B cell (primary cell): ENCODE data around the gene FRMPD4. TPM values are rescaled to one million over a fixed set of nuclear protein-coding genes. Genes with fewer than 3 reads are reported as not detected.
A peak's percentile ranks its signal among the peaks of the same experiment; 100 is the strongest.

ENCODE experiments used
- ATAC-seq: fragments of 200-7000 bp; cut with Tn5 transposase; one replicate; pipeline ENCODE4 v1.10.0; 2021; ENCODE audit warnings: low read depth, mild to moderate bottlenecking, moderate number of reproducible peaks, moderate library complexity
- CTCF ChIA-PET: fragments of 350-600 bp; sonication (Branson Sonifier 250); formaldehyde crosslinking; loops from one replicate; lab custom pipeline; 2021; ENCODE audit warnings: antibody characterized with exemption, inconsistent platforms; lab: Charles Lee
- POLR2A ChIA-PET: fragments of 350-600 bp; sonication (Branson Sonifier 250); formaldehyde crosslinking; loops from one replicate; lab custom pipeline; 2021; ENCODE audit warnings: antibody characterized with exemption; lab: Charles Lee
- DNase-seq: peaks from one replicate; pipeline ENCODE4 v3.0.0; 2013
- H2AFZ ChIP-seq: 2 replicates; pipeline ENCODE4 v1.6.1; 2012; ENCODE audit warnings: mild to moderate bottlenecking, low read depth, low read length; ENCODE audit not compliant: insufficient read depth, poor library complexity, severe bottlenecking
- H3K27ac ChIP-seq, 2 donors: 1 replicate in 1 of 2; 2 replicates in 1 of 2; pipeline ENCODE4 v1.5.1; 2012 to 2013; ENCODE audit warnings: low read length in 2 of 2, mild to moderate bottlenecking in 2 of 2, moderate library complexity in 1 of 2
- H3K27me3 ChIP-seq, 4 experiments: fragments of 200-600 bp in 1 of 4; sonication (generic) in 1 of 4; replicated peaks in 1 of 4; 1 replicate in 2 of 4; 2 replicates in 2 of 4; pipeline versions ENCODE4 v1.6.1 to v1.7.0; 2013 to 2016; ENCODE audit warnings: low read length in 3 of 4, mild to moderate bottlenecking in 2 of 4, mixed read lengths in 1 of 4, moderate library complexity in 1 of 4; ENCODE audit not compliant: insufficient read depth in 4 of 4, control insufficient read depth in 3 of 4; ENCODE audit errors: control extremely low read depth in 1 of 4
- H3K36me3 ChIP-seq, 2 experiments: replicated peaks in 1 of 2; 1 replicate in 1 of 2; 2 replicates in 1 of 2; pipeline versions ENCODE4 v1.6.1 to v1.7.1; 2013; ENCODE audit warnings: low read length in 1 of 2; ENCODE audit not compliant: insufficient read depth in 2 of 2, control insufficient read depth in 1 of 2; ENCODE audit errors: control extremely low read depth in 1 of 2, extremely low read depth in 1 of 2
- H3K4me1 ChIP-seq, 2 donors: fragments of 200-600 bp in 1 of 2; sonication (generic) in 1 of 2; 1 replicate in 1 of 2; 2 replicates in 1 of 2; pipeline versions ENCODE4 v1.5.1 to v1.6.1; 2013 to 2017; ENCODE audit warnings: low read length in 2 of 2; ENCODE audit not compliant: control insufficient read depth in 2 of 2, insufficient read depth in 2 of 2
- H3K4me2 ChIP-seq: replicated peaks from 2 replicates; pipeline ENCODE3; 2012; ENCODE audit warnings: mild to moderate bottlenecking, low read depth, low read length; ENCODE audit not compliant: poor library complexity, severe bottlenecking
- H3K4me3 ChIP-seq, 5 experiments: fragments of 200-600 bp in 1 of 5; sonication (generic) in 1 of 5; 1 replicate in 3 of 5; 2 replicates in 2 of 5; pipeline versions ENCODE4 v1.5.1 to v1.7.0; 2011 to 2016; ENCODE audit warnings: low read length in 4 of 5, mild to moderate bottlenecking in 4 of 5, low read depth in 2 of 5, control low read depth in 1 of 5, moderate library complexity in 1 of 5; ENCODE audit not compliant: insufficient read depth in 1 of 5; ENCODE audit errors: control extremely low read depth in 1 of 5, extremely low read depth in 1 of 5
- H3K79me2 ChIP-seq: fragments of 200-600 bp; sonication (generic); one replicate; pipeline ENCODE4 v1.6.0; 2016; ENCODE audit warnings: low read length; ENCODE audit not compliant: control insufficient read depth, insufficient read depth
- H3K9ac ChIP-seq: fragments of 200-600 bp; sonication (generic); 2 replicates; pipeline ENCODE4 v1.6.1; 2017; ENCODE audit warnings: mild to moderate bottlenecking, low read length, moderate library complexity
- H3K9me3 ChIP-seq, 3 donors: one replicate each; pipeline versions ENCODE4 v1.6.1 to v1.7.1; 2013; ENCODE audit warnings: low read length in 2 of 3; ENCODE audit not compliant: control insufficient read depth in 2 of 3, insufficient read depth in 1 of 3; ENCODE audit errors: control extremely low read depth in 1 of 3
- H4K20me1 ChIP-seq: 2 replicates; pipeline ENCODE4 v1.6.0; 2012; ENCODE audit warnings: mild to moderate bottlenecking, low read length; ENCODE audit not compliant: insufficient read depth, control insufficient read depth, poor library complexity, severe bottlenecking
- H3K27ac Mint-ChIP-seq: one replicate; pipeline ENCODE4 v1.8.0; 2021; ENCODE audit warnings: mixed read lengths
- H3K27me3 Mint-ChIP-seq: one replicate; pipeline ENCODE4 v1.8.0; 2021; ENCODE audit warnings: mixed read lengths
- H3K4me1 Mint-ChIP-seq: one replicate; pipeline ENCODE4 v1.8.0; 2021; ENCODE audit warnings: mixed read lengths
- H3K4me3 Mint-ChIP-seq: one replicate; pipeline ENCODE4 v1.8.0; 2021; ENCODE audit warnings: mixed read lengths
- H3K9me3 Mint-ChIP-seq: one replicate; pipeline ENCODE4 v1.8.0; 2022; ENCODE audit warnings: mixed read lengths; ENCODE audit not compliant: insufficient read depth
- EZH2 ChIP-seq: IDR thresholded peaks from 2 replicates; pipeline ENCODE4 v1.6.1; 2012; ENCODE audit warnings: borderline replicate concordance, low read depth, mild to moderate bottlenecking, moderate library complexity, low read length; ENCODE audit not compliant: insufficient read depth, poor library complexity, severe bottlenecking
- WGBS: methylation state at CpG from one replicate; pipeline ENCODE4 v1.1.5; 2013; ENCODE audit warnings: missing lambda C conversion rate; ENCODE audit not compliant: insufficient coverage; 5-methylcytosine and 5-hydroxymethylcytosine counted together
- intact Hi-C: fragments of 100-400 bp; cut with micrococcal nuclease; formaldehyde crosslinking; loops from one replicate; pipeline ENCODE4 v1.10.0; 2022
- polyA plus RNA-seq: library from polyadenylated mRNA; depleted of rRNA; stranded (reverse); fragments of >200 nt; gene quantifications from 2 replicates; pipeline ENCODE4 v1.2.3, GENCODE V29; 2012
- small RNA-seq: library from RNA; depleted of rRNA; stranded (forward); fragments of <200 nt; gene quantifications from one replicate; pipeline ENCODE3, GENCODE V24; 2012; ENCODE audit warnings: low replicate concordance, low read depth; ENCODE audit not compliant: insufficient read length
- total RNA-seq, 2 donors: library from RNA; stranded (reverse); fragments of 120-200 nt in 1 of 2; gene quantifications; 1 replicate in 1 of 2; 2 replicates in 1 of 2; pipeline versions ENCODE4 v1.2.3 to v1.2.4, GENCODE V29; 2013 to 2022
- TF ChIP-seq, protein P1 (sequence below): fragments of 200-600 bp; IDR thresholded peaks from one replicate; pipeline ENCODE4 v1.8.0; 2022; ENCODE audit warnings: antibody characterized with exemption, mild to moderate bottlenecking

FRMPD4 gene
- total and polyA plus RNA-seq, 2 donors (not counting 1 experiment from before 2014, with no cell fraction given): not detected

DNA sequence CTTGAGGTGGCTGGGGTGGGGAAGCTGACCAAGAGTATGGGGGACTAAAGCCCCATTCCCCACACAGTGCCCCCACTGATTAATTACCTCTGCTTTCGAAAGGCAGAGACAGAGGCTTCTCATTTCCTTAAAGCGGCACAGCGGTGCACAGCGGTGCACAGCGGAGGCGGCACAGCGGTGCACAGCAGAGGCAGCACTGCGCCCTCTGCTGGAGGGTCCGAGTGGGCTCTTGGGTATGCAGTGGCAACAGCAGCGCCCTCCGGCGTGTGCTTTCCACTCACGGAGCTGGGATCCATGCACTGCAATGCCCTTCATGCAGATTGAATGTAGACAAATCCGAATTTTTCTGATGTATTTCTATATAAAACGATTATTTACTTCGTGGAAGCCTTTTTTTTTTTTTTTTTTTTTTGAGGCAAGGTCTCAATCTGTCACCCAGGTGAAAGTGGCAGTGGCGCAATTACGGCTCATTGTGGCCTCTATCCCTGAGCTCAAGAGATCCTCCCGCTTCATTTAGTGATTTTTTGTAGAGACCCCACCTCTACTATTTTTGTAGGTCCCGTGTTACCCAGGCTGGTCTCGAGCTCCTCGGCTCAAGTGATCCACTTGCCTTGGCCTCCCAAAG lies 633.3 kb downstream of the FRMPD4 start:
- Mint-ChIP-seq H3K4me3 (peak overlapping the region; percentile 37), H3K9me3 (no peaks in the 10 kb centered on the region), H3K4me1 (peaks cover 10% of the 10 kb centered on the region), H3K27me3 (peaks cover 4% of the 10 kb centered on the region), H3K27ac (no peak overlapping the region)
- Histone ChIP-seq H3K9ac (no peak overlapping the region), H3K27ac (no peak overlapping the region), H3K27me3 (peaks cover 0 to 2% (median 0%) of the 10 kb centered on the region in 4 experiments), H3K4me1 (peaks cover 8 to 12% of the 10 kb centered on the region in 2 donors), H3K4me3 (no peak overlapping the region), H2AFZ (no peak overlapping the region), H3K36me3 (no peaks in the 10 kb centered on the region), H4K20me1 (no peaks in the 10 kb centered on the region), H3K79me2 (no peaks in the 10 kb centered on the region), H3K4me2 (peak overlapping the region; percentile 39), H3K9me3 (no peaks in the 10 kb centered on the region)
- DNase-seq (peak; percentile 87), ATAC-seq (peak; percentile 100)
- CTCF ChIA-PET: interaction anchor here (0.6 to 3.8 kb wide), 17 partner anchors 9 to 881 kb away, joined by 3 to 31 read pairs (median 3); partner anchors contain the start of genes PRPS2 and TCEANC
- WGBS: 9% methylated on average over 4 of the region's 22 CpGs
- TF ChIP-seq, protein P1, sequence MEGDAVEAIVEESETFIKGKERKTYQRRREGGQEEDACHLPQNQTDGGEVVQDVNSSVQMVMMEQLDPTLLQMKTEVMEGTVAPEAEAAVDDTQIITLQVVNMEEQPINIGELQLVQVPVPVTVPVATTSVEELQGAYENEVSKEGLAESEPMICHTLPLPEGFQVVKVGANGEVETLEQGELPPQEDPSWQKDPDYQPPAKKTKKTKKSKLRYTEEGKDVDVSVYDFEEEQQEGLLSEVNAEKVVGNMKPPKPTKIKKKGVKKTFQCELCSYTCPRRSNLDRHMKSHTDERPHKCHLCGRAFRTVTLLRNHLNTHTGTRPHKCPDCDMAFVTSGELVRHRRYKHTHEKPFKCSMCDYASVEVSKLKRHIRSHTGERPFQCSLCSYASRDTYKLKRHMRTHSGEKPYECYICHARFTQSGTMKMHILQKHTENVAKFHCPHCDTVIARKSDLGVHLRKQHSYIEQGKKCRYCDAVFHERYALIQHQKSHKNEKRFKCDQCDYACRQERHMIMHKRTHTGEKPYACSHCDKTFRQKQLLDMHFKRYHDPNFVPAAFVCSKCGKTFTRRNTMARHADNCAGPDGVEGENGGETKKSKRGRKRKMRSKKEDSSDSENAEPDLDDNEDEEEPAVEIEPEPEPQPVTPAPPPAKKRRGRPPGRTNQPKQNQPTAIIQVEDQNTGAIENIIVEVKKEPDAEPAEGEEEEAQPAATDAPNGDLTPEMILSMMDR: peak; percentile 76
- TF ChIP-seq EZH2: no peak
- POLR2A ChIA-PET: interaction anchor here (0.7 to 0.8 kb wide), 2 partner anchors 19 to 1004 kb away, joined by 3 to 11 read pairs; partner anchors contain the start of gene PRPS2
- intact Hi-C loops: loop anchor here (1.0 to 2.0 kb wide), 2 partner anchors 69 to 1239 kb away; no protein-coding TSS in a partner anchor

Small RNA genes within 50 kb of the gene (small RNA-seq; reads per million reads assigned to genes)
- not detected for gene AC119619.1
- not detected for gene RF00019
- not detected for gene RN7SKP290
